Urothelium cell line (cell line): Measurements from ENCODE around the gene CAMKK2.
"Not testable (repeated sequence)": the region's sequence is repeated elsewhere in the genome, so short reads cannot be mapped to it uniquely, and the experiment has no call there.

ENCODE experiments used
- DNase-seq: peaks from one replicate; pipeline ENCODE4 v3.0.0; 2011; ENCODE audit warnings: low spot score, mixed read lengths
- FAIRE-seq: peaks from 2 replicates; lab custom pipeline; 2011; peaks lifted over from hg19 to GRCh38; lab: Jason Lieb, UNC

Gene CAMKK2

DNA sequence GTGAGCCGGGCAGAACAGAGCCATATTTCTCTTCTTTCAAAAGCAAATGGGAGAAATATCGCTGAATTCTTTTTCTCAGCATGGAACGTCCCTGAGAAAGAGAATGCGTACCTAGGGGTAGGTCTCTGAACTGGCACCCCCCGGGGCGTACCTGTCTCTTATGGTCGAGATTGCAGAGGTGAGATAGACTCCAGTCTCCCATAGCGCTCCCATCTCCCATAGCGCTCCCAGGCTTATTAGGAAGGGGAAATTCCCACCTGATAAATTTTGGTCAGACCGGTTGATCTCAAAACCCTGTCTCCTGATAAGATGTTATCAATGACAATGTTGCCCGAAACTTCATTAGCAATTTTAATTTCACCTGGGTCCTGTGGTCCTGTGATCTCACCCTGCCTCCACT lies 16.0 kb downstream of the CAMKK2 start:
- DNase-seq, FAIRE-seq: not testable (repeated sequence)

DNA sequence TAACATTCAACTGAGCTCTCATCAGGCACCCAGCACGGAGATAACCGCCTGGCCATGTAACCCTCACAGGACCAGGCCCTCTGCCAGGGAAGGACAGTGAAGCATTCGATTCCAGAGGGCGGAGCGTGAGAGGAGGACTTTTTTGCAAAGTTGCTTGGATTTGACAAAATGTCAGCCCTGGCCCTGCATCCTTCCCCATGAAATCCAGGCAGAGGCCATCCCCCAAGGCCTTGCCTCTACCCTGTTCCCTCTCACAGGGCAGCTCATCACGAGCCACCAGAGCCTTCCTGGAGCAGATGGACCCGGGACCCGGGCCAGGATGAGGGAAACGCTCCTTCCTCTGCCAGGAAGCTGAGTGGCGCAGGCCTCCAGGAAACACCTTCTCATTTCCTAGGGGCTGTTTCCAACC lies 17.0 kb downstream of the CAMKK2 start:
- FAIRE-seq (no peak), DNase-seq (no peak)

DNA sequence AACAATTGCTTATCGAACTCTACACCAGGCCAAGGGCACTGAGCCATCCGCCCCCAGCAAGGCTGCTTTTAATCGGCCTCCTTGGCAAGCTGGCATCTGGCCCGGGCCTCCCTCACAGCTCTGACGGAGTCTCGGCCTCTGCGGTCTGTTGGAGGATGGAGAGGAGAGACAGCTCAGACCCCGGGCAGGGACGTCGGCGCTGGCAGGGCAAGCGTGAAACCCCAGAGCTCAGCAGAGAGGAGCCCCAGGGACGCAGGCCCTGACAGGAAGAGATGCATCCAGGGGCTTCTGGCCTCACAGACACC lies 17.5 kb downstream of the CAMKK2 start:
- FAIRE-seq (no peak), DNase-seq (no peak)

DNA sequence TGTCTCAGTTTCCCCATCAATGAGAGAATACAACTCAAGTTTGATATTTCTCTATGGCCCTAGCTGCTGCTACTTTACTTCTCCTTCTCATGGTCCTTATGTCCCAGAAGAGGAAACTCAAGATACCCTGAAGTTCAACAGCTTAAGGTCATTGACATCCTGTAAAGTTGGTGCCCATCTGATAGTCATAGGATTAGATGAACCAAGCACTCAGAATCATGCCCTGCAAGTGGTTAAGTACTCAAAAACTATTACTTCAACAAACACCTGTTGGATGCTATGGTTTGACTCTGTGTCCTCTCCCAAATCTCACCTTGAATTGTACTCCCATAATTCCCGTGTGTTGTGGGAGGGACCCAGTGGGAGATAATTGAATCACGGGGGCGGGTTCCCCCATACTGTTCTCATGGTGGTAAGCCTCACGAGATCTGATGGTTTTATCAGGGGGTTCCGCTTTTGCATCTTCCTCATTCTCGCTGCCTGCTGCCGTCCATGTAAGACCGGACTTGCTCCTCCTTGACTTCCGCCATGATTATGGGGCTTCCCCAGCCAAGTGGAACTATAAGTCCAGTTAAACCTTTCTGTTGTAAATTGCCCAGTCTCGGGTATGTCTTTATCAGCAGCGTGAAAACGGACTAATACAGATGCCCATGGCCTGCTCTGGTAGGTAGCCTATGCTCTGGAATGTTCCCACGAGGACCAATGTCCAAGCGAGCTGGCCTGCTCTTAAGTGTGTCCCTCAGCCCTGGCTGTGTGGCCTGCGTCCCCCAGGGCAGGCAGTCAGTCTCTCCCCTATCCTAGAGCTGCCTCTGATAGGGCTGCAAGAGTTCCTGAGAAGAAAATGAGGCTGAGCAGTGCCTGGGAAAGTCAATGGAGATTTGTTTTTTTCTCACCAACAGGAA lies 18.1 kb downstream of the CAMKK2 start:
- no peak for FAIRE-seq
- no peak for DNase-seq

DNA sequence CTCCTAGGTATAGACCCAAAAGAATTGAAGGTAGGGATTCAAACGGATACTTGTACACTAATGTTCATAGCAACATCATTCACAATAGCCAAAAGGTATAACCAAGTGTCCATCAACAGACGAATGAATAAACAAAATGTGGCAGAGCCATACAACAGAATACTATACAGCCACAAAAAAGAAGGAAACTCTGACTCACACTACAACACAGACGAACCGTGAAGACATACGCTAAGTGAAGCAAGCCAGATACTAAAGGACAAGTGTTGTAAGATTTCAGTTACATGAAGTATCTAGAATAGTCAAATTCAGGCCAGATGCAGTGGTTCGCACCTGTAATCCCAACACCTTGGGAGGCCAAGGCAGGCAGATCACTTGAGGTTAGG lies 19.1 kb downstream of the CAMKK2 start:
- no peak for DNase-seq
- no peak for FAIRE-seq

DNA sequence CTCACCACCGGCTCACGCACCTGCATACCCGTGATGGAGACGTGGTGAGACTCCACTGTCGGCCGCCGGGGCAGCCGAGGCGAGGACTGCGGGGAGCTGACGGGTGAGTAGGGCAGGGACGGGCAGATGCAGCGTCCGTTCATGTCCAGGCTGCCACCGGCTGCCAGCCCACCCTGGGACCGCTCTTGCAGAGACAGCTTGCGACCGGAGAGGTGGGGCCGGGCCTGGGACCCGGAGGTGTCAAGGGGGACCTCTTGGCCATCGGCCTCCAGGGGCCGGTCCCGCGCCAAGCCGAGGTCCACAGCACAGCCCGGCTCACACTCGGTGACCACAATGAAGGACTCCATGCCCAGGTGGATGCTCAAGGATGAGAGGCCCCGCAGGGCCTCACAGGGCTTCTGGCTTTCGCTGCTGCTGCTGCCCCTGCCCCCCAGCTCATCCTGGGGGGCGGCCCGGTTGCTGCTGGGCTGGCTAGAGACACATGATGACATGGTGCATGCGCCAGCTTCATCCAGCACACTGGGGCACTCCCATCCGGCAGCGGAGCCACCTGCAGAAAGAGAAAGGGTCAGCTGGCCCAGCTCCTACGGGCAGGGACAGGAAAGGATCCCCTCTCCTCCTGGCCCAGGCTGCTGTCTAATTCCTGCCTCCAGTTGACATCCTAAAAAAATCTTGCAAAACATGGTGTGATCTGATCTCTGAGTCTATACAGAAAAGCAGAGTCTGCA lies 22.3 kb downstream of the CAMKK2 start:
- DNase-seq (no peak), FAIRE-seq (no peak)

DNA sequence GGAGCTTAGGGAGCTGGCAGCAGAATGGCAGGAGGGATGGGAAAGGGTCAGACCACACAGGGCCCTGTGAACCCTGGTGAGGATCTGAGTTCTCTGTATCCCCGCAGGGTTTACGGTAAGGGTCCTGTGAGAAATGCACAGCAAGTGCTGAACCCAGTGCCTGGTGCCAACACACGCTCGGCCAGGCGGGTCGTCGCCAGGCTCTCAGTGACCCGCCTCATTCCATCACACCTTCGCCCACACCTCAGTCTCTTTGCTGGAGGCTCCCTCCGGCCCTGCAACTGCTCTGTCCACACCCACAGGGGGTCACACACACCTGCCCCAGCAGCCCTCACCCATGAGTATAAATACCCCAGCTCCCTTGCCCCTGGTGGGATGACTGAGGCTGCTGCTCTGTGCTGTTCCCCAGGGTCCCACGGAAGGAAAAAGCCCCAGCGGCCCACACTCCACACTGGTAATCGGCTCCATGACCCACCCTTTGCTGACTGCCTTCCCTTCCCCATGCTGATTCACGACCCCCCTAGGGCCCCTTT lies 23.1 kb downstream of the CAMKK2 start:
- no peak for FAIRE-seq
- DNase-seq, result no peak

DNA sequence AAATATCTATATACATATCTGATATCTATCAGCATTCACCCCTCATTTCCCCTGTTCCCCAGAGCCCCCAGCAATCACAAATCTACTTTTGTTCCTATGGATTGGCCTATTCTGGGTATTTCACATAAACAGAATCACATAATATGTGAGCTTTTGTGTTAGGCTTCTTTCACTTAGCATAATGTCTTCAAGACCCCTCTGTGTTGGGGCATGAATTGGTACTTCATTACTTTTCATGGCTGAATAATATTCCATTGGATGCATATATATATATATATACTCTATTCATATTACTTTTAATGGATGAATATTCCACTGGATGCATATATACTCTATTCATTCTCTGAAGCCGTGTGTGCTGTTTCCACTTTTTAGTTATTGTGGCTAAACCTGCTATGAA lies 28.7 kb downstream of the CAMKK2 start:
- FAIRE-seq, result no peak
- DNase-seq, result no peak

DNA sequence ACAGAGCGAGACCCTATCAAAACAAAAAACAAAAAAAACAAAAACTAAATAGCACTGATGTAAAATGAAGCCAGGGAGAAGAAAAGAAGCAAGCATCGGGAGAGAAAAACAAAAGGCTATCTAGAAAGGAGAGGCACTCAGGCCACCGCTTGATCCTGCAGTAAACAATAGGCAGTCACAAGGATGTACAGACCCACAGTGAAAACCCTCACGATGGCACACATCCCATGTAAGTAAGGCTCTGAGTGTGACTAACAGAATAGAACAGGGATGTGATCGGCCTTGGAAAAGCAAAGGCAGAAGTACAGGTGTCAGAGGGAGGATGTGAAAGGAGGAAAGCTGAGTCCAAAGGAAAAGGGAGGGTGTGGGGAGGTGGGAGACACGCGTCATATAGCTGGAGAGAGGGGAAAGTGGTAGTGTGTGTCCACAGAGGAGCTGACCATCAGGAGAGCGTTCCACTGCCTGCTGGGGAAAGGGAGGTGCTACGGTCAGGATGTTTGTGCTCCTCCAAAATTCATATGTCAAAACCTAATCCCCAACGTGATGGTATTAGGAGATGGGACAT lies 31.5 kb downstream of the CAMKK2 start:
- no peak for DNase-seq
- FAIRE-seq, result no peak

DNA sequence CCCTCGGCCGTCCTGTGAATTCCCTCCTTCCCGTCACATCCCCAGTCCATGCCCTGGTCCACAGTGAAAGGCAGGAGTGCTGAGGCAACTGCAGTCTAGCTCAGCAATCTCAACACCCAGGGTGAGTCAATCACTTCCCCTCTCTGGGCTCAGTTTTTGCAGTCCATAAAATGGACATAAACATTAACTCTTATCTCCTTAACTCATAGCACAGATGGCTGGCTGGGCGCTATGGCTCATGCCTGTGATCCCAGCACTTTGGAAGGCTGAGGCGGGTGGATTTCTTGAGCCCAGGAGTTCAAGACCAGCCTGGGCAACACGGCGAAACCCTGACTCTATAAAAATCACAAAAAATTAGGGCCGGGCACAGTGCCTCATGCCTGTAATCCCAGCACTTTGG lies 32.4 kb downstream of the CAMKK2 start:
- FAIRE-seq (no peak), DNase-seq (no peak)

DNA sequence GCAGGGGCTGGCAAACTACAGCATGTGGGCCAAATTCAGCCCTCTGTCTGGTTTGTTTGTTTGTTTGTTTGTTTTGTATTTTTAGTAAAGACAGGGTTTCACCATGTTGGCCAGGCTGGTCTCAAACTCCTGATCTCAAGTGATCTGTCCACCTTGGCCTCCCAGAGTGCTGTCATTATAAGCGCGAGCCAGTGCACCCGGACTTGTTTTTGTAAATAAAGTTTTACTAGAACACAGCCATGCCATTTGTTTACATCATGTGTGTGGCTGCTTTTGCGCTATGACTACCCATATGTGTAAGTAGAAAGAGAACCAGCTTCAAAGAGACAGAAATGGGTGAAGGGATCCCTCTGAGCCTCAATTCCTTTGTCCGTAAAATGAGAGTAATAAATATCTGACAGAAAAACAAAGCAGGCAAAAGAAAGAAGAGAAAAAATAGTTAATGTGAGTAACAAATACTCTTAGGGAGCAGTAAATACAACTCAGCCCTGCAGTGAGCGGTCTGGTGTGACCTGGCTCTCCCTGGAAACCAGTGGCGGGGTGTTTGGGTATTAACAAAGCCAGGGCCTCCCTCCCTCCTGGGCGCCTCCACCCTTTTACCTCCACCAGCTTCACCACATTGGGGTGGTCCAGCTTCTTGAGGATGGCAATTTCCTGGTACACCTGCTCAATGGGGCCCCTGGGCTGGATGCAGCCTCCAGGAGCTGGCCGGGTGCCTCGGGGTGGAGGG lies 33.1 kb downstream of the CAMKK2 start:
- no peak for FAIRE-seq
- DNase-seq, result no peak

DNA sequence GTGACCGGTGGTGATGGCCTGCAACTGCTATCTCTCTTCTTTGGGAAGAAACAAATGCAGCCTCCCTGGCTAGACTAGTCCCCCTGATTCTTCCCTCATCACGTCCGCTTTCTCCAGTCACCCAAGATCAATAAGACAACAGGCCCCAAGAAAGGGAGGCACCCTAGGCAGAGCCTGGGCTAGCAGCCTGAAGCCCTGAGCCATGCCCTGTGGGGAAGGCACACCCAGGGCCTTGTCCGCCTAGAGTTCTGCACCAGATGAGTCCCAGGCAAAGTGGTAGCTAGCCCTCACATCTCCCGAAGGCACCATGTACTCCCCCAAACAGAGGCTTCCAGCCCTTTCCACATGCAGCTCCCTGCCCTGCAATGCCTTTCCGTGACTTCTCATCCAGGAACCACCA lies 35.1 kb downstream of the CAMKK2 start:
- FAIRE-seq (no peak), DNase-seq (no peak)

DNA sequence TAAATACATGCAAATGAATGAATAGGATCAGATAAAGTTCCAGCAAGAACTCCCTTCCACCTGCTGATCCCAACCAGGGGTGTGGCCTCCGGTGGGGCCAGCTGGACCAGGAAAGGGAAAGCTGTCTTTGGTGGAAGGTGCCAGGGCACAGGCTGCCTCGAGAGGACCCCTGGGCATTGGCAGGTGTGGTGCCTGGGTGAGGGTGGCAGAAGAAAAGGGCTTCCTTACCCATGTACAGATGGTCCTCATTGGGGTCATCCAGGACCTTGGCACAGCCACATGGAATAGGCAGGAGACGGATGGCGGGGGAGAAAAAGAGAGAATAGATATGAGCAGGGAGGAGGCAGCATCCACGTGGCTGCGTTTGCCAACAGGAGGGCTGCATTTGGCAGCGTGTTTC lies 36.4 kb downstream of the CAMKK2 start:
- FAIRE-seq (no peak), DNase-seq (no peak)

DNA sequence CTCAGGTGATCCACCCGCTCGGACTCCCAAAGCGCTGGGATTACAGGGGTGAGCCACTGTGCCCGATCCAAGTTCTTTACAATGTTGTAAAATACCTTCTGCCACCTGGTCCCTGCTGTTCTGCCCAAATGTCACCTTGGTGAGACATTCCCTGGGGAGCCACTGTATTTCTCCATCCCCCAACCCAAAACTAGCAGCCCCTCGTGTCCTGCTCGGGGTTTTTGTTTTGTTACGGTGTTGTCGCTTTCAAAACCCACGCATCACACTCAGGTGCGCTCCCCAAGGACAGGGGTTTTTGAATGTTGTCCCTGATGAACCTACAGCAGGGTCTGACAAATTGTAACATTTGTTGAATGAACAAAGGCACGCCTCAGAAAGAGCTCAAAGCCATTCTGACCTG lies 37.4 kb downstream of the CAMKK2 start:
- DNase-seq, result no peak
- no peak for FAIRE-seq

DNA sequence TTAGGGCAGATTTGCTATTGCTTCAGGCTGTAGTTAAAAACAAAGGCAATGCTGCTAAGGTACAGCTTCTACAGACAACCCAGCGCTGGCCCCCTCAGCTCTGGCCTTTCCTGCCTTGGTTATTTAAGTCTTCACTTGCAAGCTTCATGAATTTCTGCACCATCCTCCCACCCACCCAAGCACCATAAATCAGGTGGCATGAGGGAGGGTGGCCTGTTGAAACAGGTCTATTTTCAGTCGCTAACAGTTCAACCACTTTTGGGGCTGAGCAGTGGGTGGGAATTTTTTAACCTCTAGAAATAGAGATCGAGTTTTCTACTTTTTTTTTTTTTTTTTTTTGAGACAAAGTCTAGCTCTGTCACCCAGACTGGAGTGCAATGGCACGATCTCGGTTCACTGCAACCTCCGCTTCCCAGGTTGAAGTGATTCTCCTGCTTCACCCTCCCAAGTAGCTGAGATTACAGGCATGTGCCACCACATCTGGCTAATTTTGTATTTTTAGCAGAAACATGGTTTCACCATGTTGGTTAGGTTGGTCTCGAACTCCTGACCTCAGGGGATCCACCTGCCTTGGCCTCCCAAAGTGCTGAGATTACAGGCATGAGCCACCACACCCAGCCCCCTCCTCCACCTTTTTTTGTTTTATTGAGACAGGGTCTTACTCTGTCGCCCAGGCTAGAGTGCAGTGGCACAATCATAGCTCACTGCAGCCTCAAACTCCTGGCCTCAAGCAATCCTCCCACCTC lies 38.6 kb downstream of the CAMKK2 start:
- not testable (repeated sequence) for FAIRE-seq, DNase-seq

DNA sequence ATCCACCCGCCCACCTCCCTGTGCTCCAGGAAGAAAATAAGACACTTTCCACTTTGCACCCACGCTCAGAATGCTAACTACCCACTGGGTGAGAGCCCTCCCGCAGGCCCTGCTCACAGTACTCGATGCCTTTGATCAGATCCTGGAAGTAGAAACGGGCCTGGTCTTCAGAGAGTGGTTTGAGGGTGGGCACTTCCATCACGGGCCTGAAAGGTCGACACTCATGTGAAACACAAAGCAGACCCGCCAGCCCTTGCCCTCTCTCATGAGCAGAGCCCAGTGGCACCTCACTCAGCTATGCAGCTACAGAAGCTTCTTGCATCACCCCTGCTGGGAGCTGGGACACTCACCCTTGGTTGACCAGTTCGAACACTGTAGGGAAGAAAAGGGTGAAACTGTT lies 41.1 kb downstream of the CAMKK2 start:
- DNase-seq (no peak), FAIRE-seq (no peak)

DNA sequence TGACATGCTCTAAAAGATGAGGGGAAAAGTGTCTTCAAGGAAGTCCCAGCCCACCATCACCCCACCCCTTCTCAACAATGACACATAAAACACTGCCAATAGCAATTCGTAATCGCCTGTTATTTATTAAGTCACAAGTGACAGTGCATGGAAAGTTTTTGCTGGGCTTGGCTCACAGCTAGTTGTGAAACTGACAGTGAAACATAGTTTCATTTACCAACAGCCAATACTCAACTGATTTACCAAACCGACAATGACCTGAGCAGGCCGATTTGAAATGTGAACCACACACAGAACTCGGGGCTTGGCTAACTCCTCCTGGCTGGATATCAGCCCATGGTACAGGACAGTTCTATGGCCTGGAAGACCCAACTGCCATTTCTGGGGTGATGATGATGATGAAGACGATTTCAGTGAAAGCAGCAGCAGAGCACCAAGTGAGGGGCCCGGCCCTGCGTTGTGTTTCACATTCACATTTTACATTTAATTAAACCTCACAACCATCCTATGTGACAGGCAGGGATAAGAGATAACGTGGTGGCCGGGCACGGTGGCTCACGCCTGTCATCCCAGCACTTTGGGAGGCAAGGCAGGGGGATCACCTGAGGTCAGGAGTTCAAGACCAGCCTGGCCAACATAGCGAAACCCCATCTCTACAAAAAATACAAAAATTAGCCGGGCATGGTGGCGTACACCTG lies 42.7 kb downstream of the CAMKK2 start:
- DNase-seq (no peak), FAIRE-seq (no peak)

DNA sequence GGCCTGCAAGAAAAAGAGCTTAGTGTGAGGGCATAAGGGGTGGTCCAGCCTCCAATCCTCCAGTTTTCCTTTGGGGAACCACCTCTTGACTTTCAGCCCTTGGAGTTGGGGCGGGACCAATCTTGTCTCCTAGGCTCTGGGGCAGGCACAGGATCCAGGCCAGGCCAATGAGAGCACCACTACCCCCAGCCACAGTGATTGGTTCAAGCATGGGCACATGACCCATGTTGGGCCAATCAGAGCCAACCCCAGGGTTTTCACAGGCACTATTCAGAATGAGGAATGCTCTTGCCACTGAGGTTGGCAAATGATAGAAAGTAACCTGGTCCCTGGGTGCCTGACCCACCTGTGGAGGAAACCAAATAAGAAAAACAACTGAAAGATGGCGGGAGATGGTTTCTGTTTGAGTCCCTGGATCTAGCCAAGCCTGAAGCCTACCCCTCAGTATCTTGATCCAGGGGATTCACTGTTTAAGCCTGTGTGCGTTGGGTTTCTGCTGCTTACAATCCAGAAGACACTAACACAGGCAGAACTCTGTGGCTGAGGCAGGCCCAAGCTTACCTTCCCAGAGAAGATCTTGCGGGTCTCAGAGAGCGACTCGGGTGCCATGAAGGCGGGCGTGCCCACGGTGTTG lies 43.7 kb downstream of the CAMKK2 start:
- no peak for DNase-seq
- no peak for FAIRE-seq

DNA sequence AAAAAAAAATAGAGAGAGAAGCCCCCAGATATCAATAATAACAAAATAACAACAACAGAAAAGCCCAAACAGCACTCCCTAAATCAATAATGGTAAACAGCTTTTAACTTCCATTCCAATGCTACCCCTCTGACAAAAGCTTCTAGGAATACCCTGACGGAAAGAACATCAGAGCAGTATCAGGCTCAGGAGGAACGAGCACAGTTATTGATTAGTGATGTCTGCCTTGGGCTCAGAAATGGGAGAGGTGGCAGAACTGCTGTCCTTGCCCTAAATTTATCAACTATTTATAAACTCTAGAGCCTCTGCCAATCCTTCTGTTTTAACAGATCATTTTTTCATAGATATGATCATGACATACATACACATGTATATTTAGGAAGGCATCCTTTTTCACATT lies 44.7 kb downstream of the CAMKK2 start:
- FAIRE-seq, result no peak
- no peak for DNase-seq
